ENCODE data around the gene CNTN5.
"Not testable (repeated sequence)": the region's sequence is repeated elsewhere in the genome, so short reads cannot be mapped to it uniquely, and the experiment has no call there.

Gene CNTN5

GRCh38 chr11:100214791-100215190 lies 1194.0 kb downstream of the CNTN5 start:
- DNase-seq (ENCODE audit: low spot score), result no peak

GRCh38 chr11:100220801-100221200 lies 1200.1 kb downstream of the CNTN5 start:
- DNase-seq (ENCODE audit: low spot score), result no peak

- DNase-seq (ENCODE audit: low spot score), result no peak
Measured at GRCh38 chr11:100221791-100222190, 1201.0 kb downstream of the CNTN5 start.

- no peak for DNase-seq (ENCODE audit: low spot score)
Measured at GRCh38 chr11:100224541-100225034, 1203.8 kb downstream of the CNTN5 start.

GRCh38 chr11:100229086-100229485 lies 1208.3 kb downstream of the CNTN5 start:
- no peak for DNase-seq (ENCODE audit: low spot score)

GRCh38 chr11:100232006-100232405 lies 1211.3 kb downstream of the CNTN5 start:
- no peak for DNase-seq (ENCODE audit: low spot score)

- DNase-seq (ENCODE audit: low spot score), result no peak
Measured at GRCh38 chr11:100235085-100235484, 1214.3 kb downstream of the CNTN5 start.

- no peak for DNase-seq (ENCODE audit: low spot score)
Measured at GRCh38 chr11:100240025-100240539, 1219.3 kb downstream of the CNTN5 start.

- DNase-seq (ENCODE audit: low spot score), result no peak
Measured at GRCh38 chr11:100247704-100248103, 1227.0 kb downstream of the CNTN5 start.

GRCh38 chr11:100257238-100257803 lies 1236.6 kb downstream of the CNTN5 start:
- DNase-seq (ENCODE audit: low spot score), result not testable (repeated sequence)

GRCh38 chr11:100269516-100269915 lies 1248.8 kb downstream of the CNTN5 start:
- no peak for DNase-seq (ENCODE audit: low spot score)

GRCh38 chr11:100273066-100273815 lies 1252.5 kb downstream of the CNTN5 start:
- DNase-seq (ENCODE audit: low spot score), result no peak

GRCh38 chr11:100274466-100274865 lies 1253.7 kb downstream of the CNTN5 start:
- not testable (repeated sequence) for DNase-seq (ENCODE audit: low spot score)

GRCh38 chr11:100294748-100295147 lies 1274.0 kb downstream of the CNTN5 start:
- no peak for DNase-seq (ENCODE audit: low spot score)

- no peak for DNase-seq (ENCODE audit: low spot score)
Measured at GRCh38 chr11:100296051-100296679, 1275.4 kb downstream of the CNTN5 start.

GRCh38 chr11:100297516-100297915 lies 1276.8 kb downstream of the CNTN5 start:
- DNase-seq (ENCODE audit: low spot score), result no peak

- no peak for DNase-seq (ENCODE audit: low spot score)
Measured at GRCh38 chr11:100302824-100303223, 1282.1 kb downstream of the CNTN5 start.

- no peak for DNase-seq (ENCODE audit: low spot score)
Measured at GRCh38 chr11:100303897-100304296, 1283.1 kb downstream of the CNTN5 start.

GRCh38 chr11:100308202-100308601 lies 1287.5 kb downstream of the CNTN5 start:
- DNase-seq (ENCODE audit: low spot score), result no peak

GRCh38 chr11:100315946-100316345 lies 1295.2 kb downstream of the CNTN5 start:
- no peak for DNase-seq (ENCODE audit: low spot score)

GRCh38 chr11:100316952-100317351 lies 1296.2 kb downstream of the CNTN5 start:
- no peak for DNase-seq (ENCODE audit: low spot score)

- DNase-seq (ENCODE audit: low spot score), result no peak
Measured at GRCh38 chr11:100319691-100320090, 1298.9 kb downstream of the CNTN5 start.

Measured in CD4-positive, alpha-beta T cell treated with Interleukin-6 at 100 ng/mL for 8 hours (primary cell).